Smooth muscle cell (in vitro differentiated cells): ENCODE measurements around the gene PPP1CA. TPM values are rescaled to one million over a fixed set of nuclear protein-coding genes. Genes with fewer than 3 reads are reported as not detected.

Experiments used
- DNase-seq: peaks from one replicate; lab custom pipeline; 2025; ENCODE audit not compliant: unreplicated experiment; lab: John Stamatoyannopoulos, UW
- H2AFZ ChIP-seq: fragments of 200-600 bp; sonication (generic); 2 replicates; pipeline ENCODE4 v1.6.0; 2016; ENCODE audit warnings: antibody characterized with exemption, low read depth, mild to moderate bottlenecking
- H3F3A ChIP-seq: fragments of 200-600 bp; sonication (generic); 2 replicates; pipeline ENCODE4 v1.6.0; 2017; ENCODE audit warnings: antibody characterized with exemption, low read depth
- H3K27ac ChIP-seq: fragments of 200-600 bp; sonication (generic); 2 replicates; pipeline ENCODE4 v1.5.1; 2016; ENCODE audit warnings: low read depth, mild to moderate bottlenecking
- H3K27me3 ChIP-seq: fragments of 200-600 bp; sonication (generic); 2 replicates; pipeline ENCODE4 v1.6.1; 2016; ENCODE audit warnings: low read depth, mild to moderate bottlenecking
- H3K36me3 ChIP-seq: fragments of 200-600 bp; sonication (generic); 2 replicates; pipeline ENCODE4 v1.5.1; 2016; ENCODE audit warnings: low read depth
- H3K4me1 ChIP-seq: fragments of 200-600 bp; sonication (generic); 2 replicates; pipeline ENCODE4 v1.5.1; 2016; ENCODE audit warnings: low read depth
- H3K4me2 ChIP-seq: fragments of 200-600 bp; sonication (generic); 2 replicates; pipeline ENCODE4 v1.6.0; 2016; ENCODE audit warnings: mild to moderate bottlenecking
- H3K4me3 ChIP-seq: fragments of 200-600 bp; sonication (generic); 2 replicates; pipeline ENCODE4 v1.5.1; 2016; ENCODE audit warnings: mild to moderate bottlenecking
- H3K79me2 ChIP-seq: fragments of 200-600 bp; sonication (generic); 2 replicates; pipeline ENCODE4 v1.6.0; 2016; ENCODE audit warnings: low read depth, mild to moderate bottlenecking
- H3K9ac ChIP-seq: fragments of 200-600 bp; sonication (generic); 2 replicates; pipeline ENCODE4 v1.6.0; 2016; ENCODE audit warnings: low read depth
- H3K9me3 ChIP-seq: fragments of 200-600 bp; sonication (generic); replicated peaks from 2 replicates; pipeline ENCODE4 v1.5.1; 2016; ENCODE audit warnings: low read depth
- H4K20me1 ChIP-seq: fragments of 200-600 bp; sonication (generic); 2 replicates; pipeline ENCODE4 v1.6.0; 2016; ENCODE audit warnings: low read depth
- CTCF ChIP-seq: fragments of 200-600 bp; sonication (generic); IDR thresholded peaks from 2 replicates; pipeline ENCODE4 v1.5.1; 2017; ENCODE audit warnings: borderline replicate concordance, mild to moderate bottlenecking, antibody characterized with exemption; ENCODE audit not compliant: insufficient read depth, poor library complexity, severe bottlenecking
- WGBS: methylation state at CpG from one replicate; pipeline ENCODE4 v1.1.7; 2016; ENCODE audit warnings: low lambda C conversion rate; 5-methylcytosine and 5-hydroxymethylcytosine counted together
- polyA plus RNA-seq: library from polyadenylated mRNA; unstranded; fragments of >200 nt; fragmentation: Nextera tagmentation; extraction: Ambion mirVana; gene quantifications from 2 replicates; pipeline ENCODE4 v1.2.1, GENCODE V29; 2016
- total RNA-seq: library from RNA; depleted of rRNA; stranded (reverse); fragments of >200 nt; gene quantifications from 2 replicates; pipeline ENCODE4 v1.2.3, GENCODE V29; 2014

Gene PPP1CA
- total and polyA plus RNA-seq, 2 experiments from 2014 or later = 123 to 210 TPM

GRCh38 chr11:67441731-67442351, 40.2 kb upstream of the PPP1CA start:
- TF ChIP-seq CTCF = no peak
- Histone ChIP-seq H3K9ac (no peak overlapping the region), H3K4me3 (no peak overlapping the region)

GRCh38 chr11:67441098-67441563, 39.5 kb upstream of the PPP1CA start:
- WGBS = 97% methylated on average over 21 of the region's 21 CpGs

More at GRCh38 chr11:67441731-67442351, 40.2 kb upstream of the PPP1CA start:
- WGBS = 95% methylated on average over 28 of the region's 28 CpGs
- no peaks in the 10 kb centered on the region for H4K20me1 ChIP-seq
- H3K27ac ChIP-seq = no peak overlapping the region
- H3K4me2 ChIP-seq = no peak overlapping the region
- no peaks in the 10 kb centered on the region for H3K27me3 ChIP-seq
- H3K79me2 ChIP-seq = peaks cover 5% of the 10 kb centered on the region
- no peaks in the 10 kb centered on the region for H3K36me3 ChIP-seq
- H2AFZ ChIP-seq = no peak overlapping the region
- H3K4me1 ChIP-seq = no peaks in the 10 kb centered on the region
- no peak for DNase-seq
- H3F3A ChIP-seq = no peaks in the 10 kb centered on the region
- no peaks in the 10 kb centered on the region for H3K9me3 ChIP-seq

GRCh38 chr11:67440229-67441097, 38.8 kb upstream of the PPP1CA start:
- Histone ChIP-seq H3K27ac (no peak overlapping the region), H3K4me3 (no peak overlapping the region), H2AFZ (no peak overlapping the region), H4K20me1 (no peaks in the 10 kb centered on the region), H3K79me2 (peaks cover 5% of the 10 kb centered on the region), H3K9ac (no peak overlapping the region), H3F3A (no peaks in the 10 kb centered on the region), H3K9me3 (no peaks in the 10 kb centered on the region), H3K36me3 (no peaks in the 10 kb centered on the region), H3K4me2 (no peak overlapping the region), H3K4me1 (no peaks in the 10 kb centered on the region), H3K27me3 (no peaks in the 10 kb centered on the region)
- no peak for TF ChIP-seq CTCF
- DNase-seq = no peak
- WGBS = 97% methylated on average over 15 of the region's 17 CpGs

More at GRCh38 chr11:67441098-67441563, 39.5 kb upstream of the PPP1CA start:
- Histone ChIP-seq H3K9me3 (no peaks in the 10 kb centered on the region), H3K4me2 (no peak overlapping the region), H3K4me1 (no peaks in the 10 kb centered on the region), H3K4me3 (no peak overlapping the region), H3K9ac (no peak overlapping the region), H3F3A (no peaks in the 10 kb centered on the region), H3K36me3 (no peaks in the 10 kb centered on the region), H4K20me1 (no peaks in the 10 kb centered on the region), H3K27me3 (no peaks in the 10 kb centered on the region), H3K27ac (no peak overlapping the region), H3K79me2 (peaks cover 5% of the 10 kb centered on the region), H2AFZ (no peak overlapping the region)
- TF ChIP-seq CTCF = no peak
- no peak for DNase-seq
